Stimulated activated CD4-positive, alpha-beta T cell treated with anti-CD3 and anti-CD28 coated beads, Interleukin-2, amount 100 ng/mL, for 48 hours (primary cell): ENCODE data around the gene TTC9C.
"Not testable (repeated sequence)": the region's sequence is repeated elsewhere in the genome, so short reads cannot be mapped to it uniquely, and the experiment has no call there.

Experiments used
- DNase-seq, 2 donors: peaks; one replicate each; pipeline ENCODE4 v3.0.0-alpha.2; 2020

Gene TTC9C, protein sequence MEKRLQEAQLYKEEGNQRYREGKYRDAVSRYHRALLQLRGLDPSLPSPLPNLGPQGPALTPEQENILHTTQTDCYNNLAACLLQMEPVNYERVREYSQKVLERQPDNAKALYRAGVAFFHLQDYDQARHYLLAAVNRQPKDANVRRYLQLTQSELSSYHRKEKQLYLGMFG

GRCh38 chr11:62728171-62728988 lies at the start of gene TTC9C:
TTC9C (plus strand) TSS chr11:62728486; CDS start chr11:62728849, 363 bp downstream.
- DNase-seq: peak; percentile 67 to 72

- peak; percentile 80 to 82 for DNase-seq
Observed at GRCh38 chr11:62678770-62679696, 49.3 kb upstream of the TTC9C start, which contains the start of gene UBXN1. UBXN1 (minus strand) TSS chr11:62679073; CDS start chr11:62678923, 150 bp downstream.

DNA sequence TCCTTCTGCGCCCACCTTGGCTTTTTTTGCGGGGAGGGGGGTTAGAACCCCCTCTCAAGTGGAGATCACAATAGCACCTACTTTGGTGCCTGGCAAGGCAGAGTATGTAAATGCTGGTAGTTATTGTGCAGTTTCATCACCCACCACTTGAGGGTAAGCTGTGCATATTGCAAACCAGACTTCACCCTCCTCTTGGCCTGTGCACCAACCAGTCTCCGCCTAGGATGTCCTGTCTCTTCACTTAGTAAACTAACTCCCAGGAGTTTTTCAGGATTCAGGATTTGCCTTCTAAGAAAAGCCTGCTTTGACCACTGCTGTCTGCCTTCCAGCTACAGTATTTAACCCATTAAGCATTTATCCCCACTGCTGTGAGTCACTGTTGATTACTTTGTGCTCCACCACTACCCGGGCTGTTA lies 47.5 kb upstream of the TTC9C start:
- DNase-seq: peak in 1 of 2 donors; percentile 25

DNA sequence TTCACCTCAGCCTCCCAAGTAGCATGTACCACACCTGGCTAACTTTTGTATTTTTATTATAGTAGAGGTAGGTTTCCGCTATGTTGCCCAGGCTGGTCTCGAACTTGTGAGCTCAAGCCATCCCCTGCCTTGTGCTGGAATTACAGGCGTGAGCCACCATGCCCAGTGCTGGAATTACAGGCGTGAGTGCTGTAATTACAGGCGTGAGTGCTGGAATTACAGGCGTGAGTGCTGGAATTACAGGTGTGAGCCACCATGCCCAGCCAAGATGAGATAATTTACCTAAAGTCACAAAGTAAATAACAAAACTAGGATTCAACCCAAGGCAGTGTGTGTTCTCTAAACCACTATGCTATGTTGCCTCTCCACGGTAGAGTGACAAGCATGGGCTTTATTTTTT lies 45.8 kb upstream of the TTC9C start:
- no peak for DNase-seq

- DNase-seq: no peak
Observed at GRCh38 chr11:62687508-62688396, 40.5 kb upstream of the TTC9C start.

GRCh38 chr11:62688491-62688890 lies 39.8 kb upstream of the TTC9C start:
- DNase-seq: no peak

DNA sequence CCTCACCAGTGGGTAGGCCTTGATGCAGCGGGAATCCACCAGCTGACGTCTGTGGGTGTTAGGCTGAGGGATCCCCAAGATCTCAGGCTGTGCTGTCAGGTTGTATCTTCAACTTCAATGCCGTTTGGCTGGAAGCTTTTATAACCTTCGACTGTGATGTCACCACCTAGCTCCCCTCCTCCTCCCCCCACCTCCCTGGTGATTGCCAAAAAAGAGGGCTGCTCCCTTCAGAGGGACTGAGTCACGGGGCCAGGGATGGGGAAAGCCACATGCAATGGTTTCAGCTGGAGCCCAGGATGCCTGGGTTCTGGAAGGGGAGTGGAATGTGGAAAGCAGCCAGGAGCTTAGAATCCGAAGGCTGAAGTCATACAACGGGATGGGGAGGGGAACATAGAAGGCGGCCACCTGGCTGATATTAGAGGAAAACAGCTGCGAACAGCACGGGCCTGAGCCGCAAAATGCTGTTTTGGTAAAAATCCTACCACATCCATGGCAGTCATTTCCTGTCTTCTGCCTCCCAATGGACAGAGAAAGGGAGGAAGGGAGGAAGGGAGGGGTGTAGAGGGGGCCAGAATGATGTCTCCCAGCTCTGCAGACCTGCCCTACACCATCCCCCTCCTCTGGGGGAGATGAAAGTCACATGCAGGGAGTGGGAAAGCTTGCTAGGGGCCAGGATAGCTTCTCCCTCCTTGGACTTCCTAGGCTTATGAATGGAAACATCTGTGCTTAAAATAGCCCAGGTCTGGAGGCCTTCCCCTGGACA lies 38.7 kb upstream of the TTC9C start, which contains the start of gene LRRN4CL:
Gene LRRN4CL, minus strand, starts transcription at position 110 of the 763 bp plus-strand sequence. CDS start 1,022 bp downstream, outside the sequence.
- no peak for DNase-seq

DNA sequence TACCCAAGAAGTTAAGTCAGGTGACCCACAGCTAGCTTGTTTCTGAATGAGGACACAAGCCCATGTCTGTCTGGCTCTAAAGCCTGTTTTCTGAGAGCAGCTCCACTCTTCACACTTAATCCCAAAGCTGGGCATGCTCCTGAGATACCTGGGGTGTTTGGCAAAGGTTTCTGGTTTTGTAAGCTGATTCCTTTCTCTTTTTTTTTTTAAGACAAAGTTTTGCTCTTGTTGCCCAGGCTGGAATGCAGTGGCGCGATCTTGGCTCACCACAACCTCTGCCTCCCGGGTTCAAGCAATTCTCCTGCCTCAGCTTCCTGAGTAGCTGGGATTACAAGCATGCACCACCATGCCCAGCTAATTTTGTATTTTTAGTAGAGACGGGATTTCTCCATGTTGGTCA lies 34.7 kb upstream of the TTC9C start:
- DNase-seq: not testable (repeated sequence)

DNA sequence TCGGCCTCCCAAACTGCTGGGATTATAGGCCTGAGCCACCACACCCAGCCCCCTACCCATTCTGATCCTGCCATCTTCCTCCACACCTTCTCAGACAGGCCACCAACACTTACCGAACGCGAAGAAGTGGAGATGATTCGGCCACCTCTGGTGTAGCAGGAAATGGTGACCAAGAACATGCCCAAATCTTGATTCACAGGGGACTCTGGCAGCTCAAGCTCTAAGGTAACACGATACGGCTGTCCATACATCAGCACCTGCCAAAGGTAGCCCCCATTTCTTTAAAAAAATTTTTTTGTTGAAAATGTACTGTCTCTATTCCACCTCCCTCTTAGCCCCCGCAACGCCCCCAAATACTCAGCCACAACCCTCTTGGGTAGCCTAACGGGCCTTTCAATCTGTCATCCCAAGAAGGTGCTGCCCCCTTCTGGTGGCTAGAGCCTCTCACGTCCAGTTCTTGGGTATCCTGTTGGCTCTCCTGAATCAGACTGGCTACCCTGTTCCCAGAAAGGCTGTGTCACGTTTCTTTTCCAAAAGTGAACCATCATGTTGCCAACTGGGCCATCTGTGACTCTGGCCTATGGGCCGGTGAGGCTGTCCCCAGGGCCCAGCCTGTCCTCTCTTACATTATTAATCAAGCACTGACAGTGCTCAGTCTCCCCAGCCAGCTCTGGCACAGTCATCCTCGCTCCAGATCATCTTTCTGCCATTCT lies 33.7 kb upstream of the TTC9C start:
- DNase-seq: peak; percentile 74 to 76

GRCh38 chr11:62702246-62702645 lies 26.0 kb upstream of the TTC9C start:
- DNase-seq: no peak

DNA sequence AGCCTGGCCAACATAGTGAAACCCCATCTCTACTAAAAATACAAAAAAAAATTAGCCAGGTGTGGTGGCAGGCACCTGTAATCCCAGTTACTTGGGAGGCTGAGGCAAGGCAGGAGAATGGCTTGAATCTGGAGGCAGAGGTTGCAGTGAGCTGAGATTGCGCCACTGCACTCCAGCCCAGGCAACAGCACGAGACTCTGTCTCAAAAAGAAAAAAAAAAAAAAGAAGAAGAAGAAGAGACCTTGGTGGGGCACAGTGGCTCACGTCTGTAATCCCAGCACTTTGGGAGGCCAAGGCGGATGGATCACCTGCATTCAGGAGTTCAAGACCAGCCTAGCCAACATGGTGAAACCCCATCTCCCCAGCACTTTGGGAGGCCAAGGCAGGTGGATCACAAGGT lies 24.4 kb upstream of the TTC9C start:
- DNase-seq: not testable (repeated sequence)

GRCh38 chr11:62705413-62705812 lies 22.9 kb upstream of the TTC9C start:
- DNase-seq: no peak

GRCh38 chr11:62705880-62706849 lies 22.1 kb upstream of the TTC9C start:
- peak; percentile 93 to 97 for DNase-seq

DNA sequence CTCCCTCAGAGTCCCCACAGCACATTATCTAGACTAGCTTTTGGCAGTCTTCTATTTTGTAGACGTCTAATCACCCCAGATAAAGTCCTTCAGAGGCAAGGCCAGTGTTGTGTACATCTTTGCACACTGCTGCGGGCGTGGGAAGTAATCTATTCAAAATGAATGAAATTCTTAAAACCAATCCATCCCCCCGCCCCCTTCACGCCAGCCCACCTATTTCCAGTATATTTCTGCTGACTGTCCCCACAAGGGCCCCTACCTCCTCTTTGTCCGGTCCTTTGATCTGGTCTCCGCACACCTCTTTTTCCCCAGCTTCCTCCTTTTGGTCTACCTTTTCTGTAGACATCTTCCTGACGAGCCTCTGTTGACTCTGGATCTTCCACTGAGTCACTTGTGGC lies 21.4 kb upstream of the TTC9C start:
- no peak for DNase-seq

DNA sequence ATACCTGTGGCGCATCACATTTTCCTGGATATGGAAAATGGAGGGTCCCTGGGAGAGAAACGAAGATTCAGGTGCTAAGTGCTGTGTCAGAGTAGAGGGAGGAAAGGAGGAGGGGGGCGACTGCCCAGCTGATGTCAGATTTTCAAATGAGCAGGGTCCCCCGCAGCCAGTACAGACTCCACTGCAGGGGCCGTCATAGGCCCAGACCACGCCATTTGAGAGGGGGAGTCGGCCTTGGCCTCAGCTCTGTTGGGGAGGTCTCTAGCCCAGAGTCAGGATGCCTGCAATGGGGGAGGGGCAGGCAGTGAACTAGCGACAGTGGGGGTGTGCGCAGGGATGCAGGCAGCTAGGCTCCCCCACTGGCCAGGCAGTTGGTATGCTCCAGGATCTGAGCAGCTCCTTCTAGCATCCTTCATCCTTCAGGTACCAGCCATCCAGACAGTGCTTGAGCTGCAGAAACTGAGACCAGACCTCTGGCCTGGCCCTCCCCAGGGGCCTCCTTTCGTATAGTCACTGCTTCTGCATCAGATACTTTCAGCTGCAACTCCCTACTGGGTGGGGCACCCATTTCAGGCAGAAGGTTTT lies 20.9 kb upstream of the TTC9C start, which contains the start of the genes BSCL2 and GNG3:
Gene BSCL2, minus strand, starts transcription at position 148 of the 585 bp plus-strand sequence. CDS start 229 bp downstream, outside the sequence.
Gene GNG3, plus strand, starts transcription at position 400 of the 585 bp plus-strand sequence. CDS start 620 bp downstream, outside the sequence.
- DNase-seq: no peak

GRCh38 chr11:62708392-62708791 lies 19.9 kb upstream of the TTC9C start:
- no peak for DNase-seq

- DNase-seq: no peak
Observed at GRCh38 chr11:62708793-62709192, 19.5 kb upstream of the TTC9C start.

- DNase-seq: peak; percentile 89 to 91
Observed at GRCh38 chr11:62709247-62710000, 18.9 kb upstream of the TTC9C start.
